ENCODE results near the gene PRR3. TPM values are rescaled to one million over a fixed set of nuclear protein-coding genes. Genes with fewer than 3 reads are reported as not detected.

PRR3 gene
- total and polyA plus RNA-seq, 9 of the 15 experiments (the other 6 are each of a cell fraction or from before 2014, with no cell fraction given): 23.5 to 59.6 (median 28.8) TPM

GRCh38 chr6:30557683-30557981 is 537 bp downstream of the PRR3 start (continued):
- TF ChIP-seq ZNF592 (IDR thresholded peaks at IDR 0.05): no peak
- no peak for TF ChIP-seq SNIP1 (IDR thresholded peaks at IDR 0.05; ENCODE audit: low read depth)
- TF ChIP-seq MXD1 (CRISPR knock-in tag; IDR thresholded peaks at IDR 0.05; ENCODE audit: borderline replicate concordance, poor library complexity, severe bottlenecking): no peak
- TF ChIP-seq ZNF197 (CRISPR knock-in tag; IDR thresholded peaks at IDR 0.05; ENCODE audit: low read depth): no peak
- TF ChIP-seq NRF1 (conservative IDR thresholded peaks at IDR 0.05 in 1 of 2, IDR thresholded peaks at IDR 0.05 in 1 of 2): peak; percentile 59 to 75
- TF ChIP-seq PYGO2 (tag; IDR thresholded peaks at IDR 0.05): no peak
- no peak for TF ChIP-seq RBBP5 (IDR thresholded peaks at IDR 0.05; ENCODE audit: borderline replicate concordance, insufficient read depth, low read length, poor library complexity, severe bottlenecking)
- TF ChIP-seq HMBOX1 (IDR thresholded peaks at IDR 0.05): peak; percentile 88; the same call in 1 of the 2 replicates
- no peak for TF ChIP-seq IRF1 (CRISPR knock-in tag; IDR thresholded peaks at IDR 0.05; ENCODE audit: borderline replicate concordance)
- peak; percentile 79; the same call in 1 of the 2 replicates for TF ChIP-seq GATA2 (CRISPR knock-in tag; IDR thresholded peaks at IDR 0.05)
- no peak for TF ChIP-seq JUNB (CRISPR knock-in tag; conservative IDR thresholded peaks at IDR 0.05)
